ENCODE results near the gene CACNA1G.
A peak's percentile ranks its signal among the peaks of the same experiment; 100 is the strongest.

DNA sequence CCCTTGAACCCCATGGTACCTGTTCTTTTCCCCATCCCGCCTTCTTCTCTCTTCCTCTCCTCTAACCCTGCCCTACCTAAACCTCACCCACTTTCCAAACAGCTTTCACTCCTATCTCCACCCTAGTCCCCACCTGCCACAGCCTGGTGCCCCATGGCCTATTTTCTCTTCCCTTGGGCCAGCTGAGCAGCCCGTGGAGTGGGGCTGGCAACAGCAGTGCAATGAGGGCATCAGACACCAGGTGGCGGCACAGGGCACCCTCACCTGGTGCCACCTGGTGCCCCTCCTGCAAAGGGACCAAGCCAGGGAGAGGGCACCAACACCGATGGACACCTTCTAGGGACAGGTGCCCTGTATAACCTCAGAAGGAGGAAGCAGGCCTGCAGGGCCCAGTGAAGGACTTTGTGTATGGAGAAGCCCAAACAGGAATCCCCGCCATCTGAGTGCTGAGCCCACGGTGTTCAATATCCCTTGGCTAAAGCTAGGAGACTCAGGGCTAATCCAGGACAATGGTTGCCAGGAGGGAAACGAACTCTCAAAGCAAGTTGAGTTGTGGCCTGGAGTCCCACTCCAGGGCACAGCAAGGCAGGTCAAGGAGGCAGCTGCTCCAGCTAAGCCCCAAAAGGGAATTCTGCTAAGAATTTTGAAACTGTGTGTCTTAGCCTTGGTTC is 70.1 kb downstream of the CACNA1G start:
- TF ChIP-seq CTCF (conservative IDR thresholded peaks at IDR 0.05 in 1 of 2, IDR thresholded peaks at IDR 0.05 in 1 of 2; ENCODE audit: low read depth in 1 of 2, low read length in 2 of 2) (peak; percentile 47 to 73), EZH2 (IDR thresholded peaks at IDR 0.05; ENCODE audit: low read length, missing control alignments) (no peak)

Data from fibroblast of lung (primary cell).